Measurements from ENCODE around the gene ECM1. TPM values are rescaled to one million over a fixed set of nuclear protein-coding genes. Genes with fewer than 3 reads are reported as not detected.

Gene ECM1

GRCh38 chr1:150562446-150563339 is 54.8 kb downstream of the ECM1 start:
- H3K4me1 ChIP-seq (ENCODE audit: control insufficient read depth, insufficient read depth, low read depth, low read length) = peaks cover 69% of the 10 kb centered on the region
- H3K4me2 ChIP-seq (ENCODE audit: low read length, poor library complexity, severe bottlenecking) = peak overlapping the region; percentile 35
- H3K36me3 ChIP-seq (ENCODE audit: control insufficient read depth in 1 of 2, insufficient read depth in 2 of 2, low read depth in 1 of 2, low read length in 2 of 2) = peaks cover 16 to 19% of the 10 kb centered on the region in 2 experiments
- peak overlapping the region; percentile 41 to 94 for H2BK12ac ChIP-seq (ENCODE audit: low read length in 2 of 2)
- H2BK5ac ChIP-seq (ENCODE audit: low read depth, low read length, poor library complexity, severe bottlenecking) = peak overlapping the region; percentile 100
- no peaks in the 10 kb centered on the region for H3K27me3 ChIP-seq (ENCODE audit: control insufficient read depth in 1 of 2, insufficient read depth in 1 of 2, low read length in 2 of 2)
- peak overlapping the region; percentile 96 for H4K91ac ChIP-seq (ENCODE audit: low read length)
- H3K4me3 ChIP-seq (ENCODE audit: insufficient read depth in 1 of 2, low read depth in 1 of 2, low read length in 2 of 2) = peak overlapping the region in 1 of 2 experiments; percentile 60
- H3K14ac ChIP-seq (ENCODE audit: low read length in 2 of 2) = peak overlapping the region in 1 of 2 experiments; percentile 38
- peak overlapping the region; percentile 99 for H2AK5ac ChIP-seq (ENCODE audit: low read length, severe bottlenecking)
- H2BK120ac ChIP-seq (ENCODE audit: low read depth, low read length) = peak overlapping the region; percentile 99
- peaks cover 24% of the 10 kb centered on the region for H3K79me1 ChIP-seq (replicated peaks; ENCODE audit: low read length, poor library complexity, severe bottlenecking)
- H4K8ac ChIP-seq (ENCODE audit: low read length) = peak overlapping the region; percentile 82
- H2BK15ac ChIP-seq (ENCODE audit: low read depth, poor library complexity, severe bottlenecking) = peak overlapping the region; percentile 92
- H3K23ac ChIP-seq (ENCODE audit: low read length in 2 of 2) = no peak overlapping the region
- H3K27ac ChIP-seq (ENCODE audit: low read length, poor library complexity, severe bottlenecking) = peak overlapping the region; percentile 100
- no peak overlapping the region for H2AFZ ChIP-seq (ENCODE audit: low read depth, low read length)
- peak; percentile 73 for DNase-seq
- WGBS = 20% methylated on average over 4 of the region's 4 CpGs
- H3K18ac ChIP-seq (ENCODE audit: low read depth in 1 of 2, low read length in 2 of 2) = peak overlapping the region; percentile 73 to 92
- no peaks in the 10 kb centered on the region for H3K9me3 ChIP-seq (ENCODE audit: control insufficient read depth, low read length)
- H3K4ac ChIP-seq (ENCODE audit: low read depth in 1 of 2, low read length in 2 of 2) = peak overlapping the region; percentile 77 to 97
- peak overlapping the region; percentile 98 for H3K9ac ChIP-seq (ENCODE audit: low read length)

Small RNA genes lying within 50 kb of the gene (small RNA-seq; reads per million reads assigned to genes)
- gene MIR4257 (ENCODE audit: low read depth) = not detected

Data from mesenchymal stem cell (in vitro differentiated cells and primary cell).